RWPE1 (cell line): ENCODE results near the gene ADCY2.

Experiments used
- CTCF ChIA-PET: fragments of 350-600 bp; sonication (Branson Sonifier 250); formaldehyde crosslinking; extraction: SDS; loops from one replicate; lab custom pipeline; 2021; lab: Yijun Ruan, JAX
- POLR2A ChIA-PET: fragments of 400-600 bp; formaldehyde crosslinking; extraction: SDS; loops from one replicate; lab custom pipeline; 2020; ENCODE audit warnings: antibody characterized with exemption; ENCODE audit not compliant: low non-redundant PET; lab: Yijun Ruan, JAX
- DNase-seq: peaks from one replicate; pipeline ENCODE4 v3.0.0; 2012; ENCODE audit warnings: low spot score
- H3K27ac ChIP-seq: fragments of 450-650 bp; 2 replicates; pipeline ENCODE4 v1.5.1; 2017
- TF ChIP-seq, protein P1 (sequence below): fragments of 450-650 bp; conservative IDR thresholded peaks from 2 replicates; pipeline ENCODE4 v1.5.1; 2017; ENCODE audit warnings: low read depth, mild to moderate bottlenecking

ADCY2 gene

GRCh38 chr5:7615566-7616061 is 219.7 kb downstream of the ADCY2 start:
- CTCF ChIA-PET = no interaction called here
- POLR2A ChIA-PET = no interaction called here

GRCh38 chr5:7616897-7617296 is 221.0 kb downstream of the ADCY2 start:
- ChIA-PET CTCF (no interaction called here), POLR2A (no interaction called here)
- TF ChIP-seq, protein P1, sequence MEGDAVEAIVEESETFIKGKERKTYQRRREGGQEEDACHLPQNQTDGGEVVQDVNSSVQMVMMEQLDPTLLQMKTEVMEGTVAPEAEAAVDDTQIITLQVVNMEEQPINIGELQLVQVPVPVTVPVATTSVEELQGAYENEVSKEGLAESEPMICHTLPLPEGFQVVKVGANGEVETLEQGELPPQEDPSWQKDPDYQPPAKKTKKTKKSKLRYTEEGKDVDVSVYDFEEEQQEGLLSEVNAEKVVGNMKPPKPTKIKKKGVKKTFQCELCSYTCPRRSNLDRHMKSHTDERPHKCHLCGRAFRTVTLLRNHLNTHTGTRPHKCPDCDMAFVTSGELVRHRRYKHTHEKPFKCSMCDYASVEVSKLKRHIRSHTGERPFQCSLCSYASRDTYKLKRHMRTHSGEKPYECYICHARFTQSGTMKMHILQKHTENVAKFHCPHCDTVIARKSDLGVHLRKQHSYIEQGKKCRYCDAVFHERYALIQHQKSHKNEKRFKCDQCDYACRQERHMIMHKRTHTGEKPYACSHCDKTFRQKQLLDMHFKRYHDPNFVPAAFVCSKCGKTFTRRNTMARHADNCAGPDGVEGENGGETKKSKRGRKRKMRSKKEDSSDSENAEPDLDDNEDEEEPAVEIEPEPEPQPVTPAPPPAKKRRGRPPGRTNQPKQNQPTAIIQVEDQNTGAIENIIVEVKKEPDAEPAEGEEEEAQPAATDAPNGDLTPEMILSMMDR = no peak
- DNase-seq = no peak
- no peak overlapping the region for H3K27ac ChIP-seq

More at GRCh38 chr5:7615566-7616061, 219.7 kb downstream of the ADCY2 start:
- TF ChIP-seq, protein P1 = no peak
- DNase-seq = no peak
- no peak overlapping the region for H3K27ac ChIP-seq

GRCh38 chr5:7622498-7622897 is 226.6 kb downstream of the ADCY2 start:
- TF ChIP-seq, protein P1 = no peak
- POLR2A ChIA-PET = no interaction called here
- CTCF ChIA-PET = no interaction called here
- no peak for DNase-seq
- no peak overlapping the region for H3K27ac ChIP-seq

DNA sequence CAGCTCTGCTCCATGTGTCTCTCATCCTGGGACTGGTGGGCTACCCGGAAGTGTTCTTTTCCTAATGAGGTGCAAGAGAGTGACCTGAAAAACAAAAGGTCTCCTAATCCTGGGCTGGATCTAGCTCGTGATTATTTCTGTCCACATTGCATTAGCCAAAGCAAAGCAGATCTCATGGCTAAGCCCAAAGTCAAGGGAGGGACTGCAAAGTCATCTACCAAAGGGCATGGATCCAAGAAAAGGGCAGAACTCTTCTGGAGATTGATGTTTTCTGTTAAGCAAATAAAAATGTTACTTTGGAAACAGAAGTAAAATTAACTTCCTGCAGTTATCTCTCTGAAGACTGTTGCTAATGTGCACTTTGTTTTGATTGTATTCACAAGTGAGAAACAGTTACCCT is 229.8 kb downstream of the ADCY2 start:
- H3K27ac ChIP-seq = no peak overlapping the region
- ChIA-PET POLR2A (no interaction called here), CTCF (no interaction called here)
- TF ChIP-seq, protein P1 = no peak
- no peak for DNase-seq

DNA sequence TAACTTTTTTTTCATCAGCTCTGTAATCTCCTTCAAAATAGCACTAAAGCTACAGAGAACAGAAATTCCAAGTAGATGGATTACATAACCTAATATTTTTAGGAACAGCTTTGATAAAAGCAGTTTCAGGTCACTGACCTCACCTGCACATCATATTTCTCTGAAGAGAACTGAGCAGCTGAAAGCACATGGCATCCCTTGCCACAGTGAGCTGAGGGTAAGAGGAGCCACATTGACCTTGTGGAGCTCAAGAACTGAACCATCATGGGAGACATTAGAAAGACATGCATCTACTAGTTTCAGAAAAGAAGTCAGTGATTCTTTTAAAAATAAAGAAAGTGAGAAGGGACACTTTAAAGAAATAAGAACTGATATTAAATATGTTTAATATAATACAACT is 232.3 kb downstream of the ADCY2 start:
- ChIA-PET POLR2A (no interaction called here), CTCF (no interaction called here)
- TF ChIP-seq, protein P1 = no peak
- no peak overlapping the region for H3K27ac ChIP-seq
- no peak for DNase-seq

DNA sequence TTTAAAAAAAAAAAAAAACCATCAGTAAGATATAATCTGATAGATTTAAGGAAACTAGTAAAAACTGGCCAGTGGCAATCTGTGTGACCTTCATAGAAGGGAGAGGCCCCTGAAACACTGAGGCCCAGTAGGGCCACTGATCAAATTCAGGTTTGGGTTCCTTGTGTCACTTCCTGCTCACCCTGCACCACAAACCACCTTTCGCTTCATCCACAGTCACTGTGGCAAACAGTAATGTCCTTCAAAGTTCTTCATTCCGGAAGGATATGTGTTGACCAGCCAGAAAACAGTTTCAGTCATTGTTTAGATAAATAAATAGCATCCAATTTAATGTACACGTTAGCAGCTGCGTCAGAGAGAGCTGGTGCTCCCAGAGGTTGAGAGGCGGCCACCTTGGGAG is 232.9 kb downstream of the ADCY2 start:
- DNase-seq = no peak
- CTCF ChIA-PET = no interaction called here
- H3K27ac ChIP-seq = no peak overlapping the region
- POLR2A ChIA-PET = no interaction called here
- TF ChIP-seq, protein P1 = no peak

DNA sequence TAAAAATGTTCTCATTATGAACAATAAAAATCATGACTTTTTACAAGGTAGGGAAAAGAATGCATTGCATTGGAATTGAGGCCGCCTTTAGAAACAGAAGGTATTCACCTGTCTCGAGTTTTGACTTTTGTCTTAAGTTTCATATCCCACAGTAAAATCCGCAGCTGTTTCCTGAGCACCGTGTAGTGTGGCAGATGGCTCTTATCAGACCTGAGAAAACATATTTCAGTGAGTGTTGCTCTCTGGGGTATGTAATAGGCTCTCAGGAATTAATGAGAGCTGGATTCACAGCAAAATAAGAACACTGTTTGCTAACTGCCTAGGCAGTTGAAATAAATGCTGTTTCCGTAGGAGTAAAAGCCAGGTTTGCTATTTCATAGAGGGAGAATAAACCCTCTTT is 233.6 kb downstream of the ADCY2 start:
- no peak overlapping the region for H3K27ac ChIP-seq
- ChIA-PET CTCF (no interaction called here), POLR2A (no interaction called here)
- TF ChIP-seq, protein P1 = no peak
- DNase-seq = no peak
